Breast epithelium (tissue), 4 donors: Measurements from ENCODE around the gene MARVELD1. TPM values are rescaled to one million over a fixed set of nuclear protein-coding genes. Genes with fewer than 3 reads are reported as not detected.
A peak's percentile ranks its signal among the peaks of the same experiment; 100 is the strongest.

Experiments used
- DNase-seq, 2 donors: peaks; one replicate each; pipeline ENCODE4 v3.0.0-alpha.2; 2019; ENCODE audit warnings: low spot score in 2 of 2
- H3K27ac ChIP-seq, 2 donors: fragments of 200-600 bp; sonication (generic) in 1 of 2; one replicate each; pipeline ENCODE4 v1.5.1; 2016 to 2019; ENCODE audit warnings: mild to moderate bottlenecking in 1 of 2
- H3K27me3 ChIP-seq, 2 donors: fragments of 200-600 bp; sonication (generic) in 1 of 2; one replicate each; pipeline versions ENCODE4 v1.5.1 to v1.6.0; 2017 to 2019; ENCODE audit warnings: control low read depth in 1 of 2, mild to moderate bottlenecking in 1 of 2
- H3K36me3 ChIP-seq: fragments of 200-600 bp; one replicate; pipeline ENCODE4 v1.5.1; 2019
- H3K4me1 ChIP-seq, 2 donors: fragments of 200-600 bp; sonication (generic); one replicate each; pipeline ENCODE4 v1.5.1; 2016 to 2019; ENCODE audit warnings: control low read depth in 1 of 2
- H3K4me3 ChIP-seq, 3 donors: fragments of 200-600 bp; sonication (generic); 1 replicate in 2 of 3; 2 replicates in 1 of 3; pipeline ENCODE4 v1.5.1; 2016 to 2019; ENCODE audit warnings: mild to moderate bottlenecking in 3 of 3, moderate library complexity in 2 of 3
- H3K9me3 ChIP-seq, 2 donors: fragments of 200-600 bp; sonication (generic) in 1 of 2; one replicate each; pipeline ENCODE4 v1.5.1; 2016 to 2019; ENCODE audit warnings: control low read depth in 1 of 2
- CTCF ChIP-seq, 3 donors: fragments of 450-650 bp; IDR thresholded peaks; one replicate each; pipeline ENCODE4 v1.5.1; 2016 to 2017; ENCODE audit warnings: antibody characterized with exemption in 3 of 3, mild to moderate bottlenecking in 3 of 3, moderate library complexity in 3 of 3
- POLR2A ChIP-seq: fragments of 450-650 bp; IDR thresholded peaks from one replicate; pipeline ENCODE4 v1.6.1; 2016; ENCODE audit warnings: antibody characterized with exemption, mild to moderate bottlenecking, moderate library complexity
- POLR2AphosphoS5 ChIP-seq, 3 donors: sonication (generic); formaldehyde crosslinking; IDR thresholded peaks; one replicate each; pipeline ENCODE4 v1.6.1; 2017; ENCODE audit warnings: antibody characterized with exemption in 3 of 3
- intact Hi-C: fragments of 100-400 bp; cut with DNase I; formaldehyde crosslinking; loops from one replicate; pipeline ENCODE4 v1.15.1; 2023; ENCODE audit warnings: low total_unique reads
- total RNA-seq, 3 donors: library from RNA; depleted of rRNA; stranded (reverse); fragments of >200 nt; gene quantifications; one replicate each; pipeline ENCODE4 v1.1.0, GENCODE V29; 2016

MARVELD1 gene
- total RNA-seq = 10 to 100 TPM; 13.4 to 19.8 (median 16.2) TPM

GRCh38 chr10:97713339-97713825 lies at the start of gene MARVELD1:
Gene MARVELD1 (plus strand): TSS chr10:97713730. CDS start chr10:97713877, 147 bp downstream.
- H3K27me3 ChIP-seq = no peaks in the 10 kb centered on the region
- H3K27ac ChIP-seq = peak within 1 kb of the TSS; percentile 92 to 93
- intact Hi-C loops = loop anchor here (10.0 kb wide), 1 partner anchor 1541 kb away; no protein-coding TSS in a partner anchor
- peak; percentile 66 to 68 for DNase-seq
- peaks cover 9 to 10% of the 10 kb centered on the region in 2 donors for H3K4me1 ChIP-seq
- H3K36me3 ChIP-seq = no peaks in the 10 kb centered on the region
- peak within 1 kb of the TSS; percentile 53 to 89 (median 75) for H3K4me3 ChIP-seq
- no peaks in the 10 kb centered on the region for H3K9me3 ChIP-seq
- TF ChIP-seq POLR2A = peak; percentile 9
- peak; percentile 18 to 65 (median 28) for TF ChIP-seq POLR2AphosphoS5 (IDR thresholded peaks at IDR 0.05)
- TF ChIP-seq CTCF (IDR thresholded peaks at IDR 0.05) = no peak

GRCh38 chr10:97664282-97664850 lies 49.2 kb upstream of the MARVELD1 start:
- TF ChIP-seq CTCF (IDR thresholded peaks at IDR 0.05) (no peak), POLR2AphosphoS5 (IDR thresholded peaks at IDR 0.05) (no peak)
- H3K4me3 ChIP-seq = no peak overlapping the region
- H3K36me3 ChIP-seq = no peaks in the 10 kb centered on the region
- no peaks in the 10 kb centered on the region for H3K4me1 ChIP-seq
- no peak for DNase-seq
- H3K27ac ChIP-seq = no peak overlapping the region
- intact Hi-C loops = no loop called here
- no peaks in the 10 kb centered on the region for H3K27me3 ChIP-seq
- no peaks in the 10 kb centered on the region for H3K9me3 ChIP-seq

GRCh38 chr10:97666992-97667391 lies 46.5 kb upstream of the MARVELD1 start:
- Histone ChIP-seq H3K27ac (no peak overlapping the region), H3K4me3 (no peak overlapping the region), H3K27me3 (no peaks in the 10 kb centered on the region), H3K4me1 (no peaks in the 10 kb centered on the region), H3K36me3 (no peaks in the 10 kb centered on the region), H3K9me3 (no peaks in the 10 kb centered on the region)
- no peak for DNase-seq
- TF ChIP-seq POLR2A = no peak
- intact Hi-C loops = no loop called here

- Histone ChIP-seq H3K9me3 (no peaks in the 10 kb centered on the region), H3K27ac (no peak overlapping the region), H3K36me3 (no peaks in the 10 kb centered on the region), H3K4me3 (no peak overlapping the region), H3K27me3 (no peaks in the 10 kb centered on the region), H3K4me1 (no peaks in the 10 kb centered on the region)
- DNase-seq = no peak
- intact Hi-C loops = no loop called here
- TF ChIP-seq POLR2AphosphoS5 (IDR thresholded peaks at IDR 0.05) (no peak), CTCF (IDR thresholded peaks at IDR 0.05) (no peak), POLR2A (no peak)
Measured at GRCh38 chr10:97667463-97667862, 46.1 kb upstream of the MARVELD1 start.

DNA sequence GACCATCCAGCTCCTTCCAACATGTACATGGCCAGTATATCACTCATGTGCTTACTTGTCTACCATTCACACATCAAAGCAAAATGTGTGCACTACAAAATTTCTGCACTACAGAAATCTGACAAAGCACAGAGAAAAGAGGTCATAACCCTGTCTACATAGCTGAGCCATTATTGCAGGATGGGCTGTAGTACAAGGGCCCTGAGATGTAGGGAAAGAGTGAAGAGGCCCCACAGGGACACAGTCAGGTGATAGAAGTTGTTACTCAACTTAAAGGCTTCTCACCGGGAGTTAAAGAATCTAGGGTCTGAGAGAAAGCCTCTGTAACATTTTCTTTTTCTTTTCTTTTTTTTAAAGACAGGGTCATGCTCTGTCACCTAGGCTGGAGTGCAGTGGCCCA lies 44.0 kb upstream of the MARVELD1 start:
- Histone ChIP-seq H3K4me1 (no peaks in the 10 kb centered on the region), H3K4me3 (no peak overlapping the region), H3K27ac (no peak overlapping the region), H3K36me3 (no peaks in the 10 kb centered on the region), H3K27me3 (no peaks in the 10 kb centered on the region), H3K9me3 (no peaks in the 10 kb centered on the region)
- no peak for DNase-seq
- TF ChIP-seq CTCF (IDR thresholded peaks at IDR 0.05) (no peak), POLR2A (no peak), POLR2AphosphoS5 (IDR thresholded peaks at IDR 0.05) (no peak)
- intact Hi-C loops = no loop called here
